SK-N-SH treated with all-trans-retinoic acid at 6 μM for 48 hours (cell line): ENCODE data around the gene TAF1B.

Source experiments
- ARNTL ChIP-seq: fragments of 450-650 bp; formaldehyde crosslinking; IDR thresholded peaks from 2 replicates; pipeline ENCODE4 v1.5.0; 2020; ENCODE audit warnings: low read depth, mild to moderate bottlenecking, moderate library complexity, borderline replicate concordance
- GLIS3 ChIP-seq: fragments of 250-450 bp; sonication (Bioruptor Pico); IDR thresholded peaks from 2 replicates; pipeline ENCODE4 v1.5.0; 2020; ENCODE audit warnings: mild to moderate bottlenecking, moderate library complexity
- RARB ChIP-seq: fragments of 250-450 bp; sonication (Bioruptor Pico); IDR thresholded peaks from 2 replicates; pipeline ENCODE4 v1.8.0; 2021; ENCODE audit warnings: mild to moderate bottlenecking, moderate library complexity
- SNAI2 ChIP-seq: fragments of 250-450 bp; sonication (Bioruptor Pico); IDR thresholded peaks from 2 replicates; pipeline ENCODE4 v1.5.0; 2020; ENCODE audit warnings: mild to moderate bottlenecking, moderate library complexity
- TOX ChIP-seq: fragments of 250-450 bp; sonication (Bioruptor Pico); IDR thresholded peaks from 2 replicates; pipeline ENCODE4 v1.8.0; 2021; ENCODE audit warnings: mild to moderate bottlenecking, moderate library complexity, borderline replicate concordance
- ZC3H10 ChIP-seq: fragments of 250-450 bp; sonication (Bioruptor Pico); IDR thresholded peaks from 2 replicates; pipeline ENCODE4 v1.5.1; 2021; ENCODE audit warnings: mild to moderate bottlenecking, moderate library complexity
- ZFP3 ChIP-seq: fragments of 250-450 bp; sonication (Bioruptor Pico); IDR thresholded peaks from 2 replicates; pipeline ENCODE4 v1.5.0; 2020; ENCODE audit warnings: mild to moderate bottlenecking, moderate library complexity
- ZFP30 ChIP-seq: fragments of 450-650 bp; formaldehyde crosslinking; IDR thresholded peaks from 2 replicates; pipeline ENCODE4 v1.5.0; 2022; ENCODE audit warnings: mild to moderate bottlenecking, moderate library complexity
- TF ChIP-seq, protein P1 (sequence below): fragments of 250-450 bp; sonication (Bioruptor Pico); IDR thresholded peaks from 2 replicates; pipeline ENCODE4 v1.5.0; 2020; ENCODE audit warnings: mild to moderate bottlenecking, moderate library complexity
- TF ChIP-seq, protein P2 (sequence below): fragments of 250-450 bp; sonication (Bioruptor Pico); IDR thresholded peaks from 2 replicates; pipeline ENCODE4 v1.8.0; 2020; ENCODE audit warnings: mild to moderate bottlenecking, moderate library complexity, borderline replicate concordance

DNA sequence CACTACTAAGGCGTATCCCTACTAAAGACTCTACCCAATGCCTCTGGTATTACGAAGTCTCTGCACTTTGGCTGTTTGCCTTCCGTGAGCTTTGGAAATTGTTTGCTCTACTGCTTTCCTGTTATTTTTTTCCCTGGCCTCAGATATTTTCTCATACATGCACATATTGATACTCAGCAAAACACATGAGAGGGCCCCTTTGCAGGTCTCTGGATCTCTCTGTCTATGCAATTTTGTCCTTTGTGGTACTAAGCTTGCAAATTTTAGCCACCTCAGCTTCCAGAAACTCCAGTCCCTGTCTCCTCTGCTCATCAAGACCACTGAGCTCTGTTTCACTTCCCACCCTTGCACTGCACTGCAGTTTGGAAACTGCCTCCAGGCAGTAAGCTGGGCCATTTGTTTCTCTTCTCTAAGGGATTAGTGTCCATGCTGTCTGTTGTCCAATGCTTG is 46.6 kb downstream of the TAF1B start:
- TF ChIP-seq, protein P1, sequence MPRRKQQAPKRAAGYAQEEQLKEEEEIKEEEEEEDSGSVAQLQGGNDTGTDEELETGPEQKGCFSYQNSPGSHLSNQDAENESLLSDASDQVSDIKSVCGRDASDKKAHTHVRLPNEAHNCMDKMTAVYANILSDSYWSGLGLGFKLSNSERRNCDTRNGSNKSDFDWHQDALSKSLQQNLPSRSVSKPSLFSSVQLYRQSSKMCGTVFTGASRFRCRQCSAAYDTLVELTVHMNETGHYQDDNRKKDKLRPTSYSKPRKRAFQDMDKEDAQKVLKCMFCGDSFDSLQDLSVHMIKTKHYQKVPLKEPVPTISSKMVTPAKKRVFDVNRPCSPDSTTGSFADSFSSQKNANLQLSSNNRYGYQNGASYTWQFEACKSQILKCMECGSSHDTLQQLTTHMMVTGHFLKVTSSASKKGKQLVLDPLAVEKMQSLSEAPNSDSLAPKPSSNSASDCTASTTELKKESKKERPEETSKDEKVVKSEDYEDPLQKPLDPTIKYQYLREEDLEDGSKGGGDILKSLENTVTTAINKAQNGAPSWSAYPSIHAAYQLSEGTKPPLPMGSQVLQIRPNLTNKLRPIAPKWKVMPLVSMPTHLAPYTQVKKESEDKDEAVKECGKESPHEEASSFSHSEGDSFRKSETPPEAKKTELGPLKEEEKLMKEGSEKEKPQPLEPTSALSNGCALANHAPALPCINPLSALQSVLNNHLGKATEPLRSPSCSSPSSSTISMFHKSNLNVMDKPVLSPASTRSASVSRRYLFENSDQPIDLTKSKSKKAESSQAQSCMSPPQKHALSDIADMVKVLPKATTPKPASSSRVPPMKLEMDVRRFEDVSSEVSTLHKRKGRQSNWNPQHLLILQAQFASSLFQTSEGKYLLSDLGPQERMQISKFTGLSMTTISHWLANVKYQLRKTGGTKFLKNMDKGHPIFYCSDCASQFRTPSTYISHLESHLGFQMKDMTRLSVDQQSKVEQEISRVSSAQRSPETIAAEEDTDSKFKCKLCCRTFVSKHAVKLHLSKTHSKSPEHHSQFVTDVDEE (CRISPR knock-in tag) = no peak
- TF ChIP-seq ZFP30 (CRISPR knock-in tag) (no peak), ZFP3 (CRISPR knock-in tag) (no peak), GLIS3 (CRISPR knock-in tag) (no peak), TOX (CRISPR knock-in tag) (no peak), ARNTL (CRISPR knock-in tag) (no peak), SNAI2 (no peak), ZC3H10 (CRISPR knock-in tag) (no peak), RARB (CRISPR knock-in tag) (no peak)
- TF ChIP-seq, protein P2, sequence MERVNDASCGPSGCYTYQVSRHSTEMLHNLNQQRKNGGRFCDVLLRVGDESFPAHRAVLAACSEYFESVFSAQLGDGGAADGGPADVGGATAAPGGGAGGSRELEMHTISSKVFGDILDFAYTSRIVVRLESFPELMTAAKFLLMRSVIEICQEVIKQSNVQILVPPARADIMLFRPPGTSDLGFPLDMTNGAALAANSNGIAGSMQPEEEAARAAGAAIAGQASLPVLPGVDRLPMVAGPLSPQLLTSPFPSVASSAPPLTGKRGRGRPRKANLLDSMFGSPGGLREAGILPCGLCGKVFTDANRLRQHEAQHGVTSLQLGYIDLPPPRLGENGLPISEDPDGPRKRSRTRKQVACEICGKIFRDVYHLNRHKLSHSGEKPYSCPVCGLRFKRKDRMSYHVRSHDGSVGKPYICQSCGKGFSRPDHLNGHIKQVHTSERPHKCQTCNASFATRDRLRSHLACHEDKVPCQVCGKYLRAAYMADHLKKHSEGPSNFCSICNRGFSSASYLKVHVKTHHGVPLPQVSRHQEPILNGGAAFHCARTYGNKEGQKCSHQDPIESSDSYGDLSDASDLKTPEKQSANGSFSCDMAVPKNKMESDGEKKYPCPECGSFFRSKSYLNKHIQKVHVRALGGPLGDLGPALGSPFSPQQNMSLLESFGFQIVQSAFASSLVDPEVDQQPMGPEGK (CRISPR knock-in tag) = no peak
